GM12878 (cell line): ENCODE results near the gene STXBP1. TPM values are rescaled to one million over a fixed set of nuclear protein-coding genes. Genes with fewer than 3 reads are reported as not detected.

Source experiments
- ATAC-seq: fragments of 200-7000 bp; cut with Tn5 transposase; 3 replicates; pipeline ENCODE4 v1.9.1; 2020; ENCODE audit warnings: mild to moderate bottlenecking, moderate library complexity
- BruUV-seq: library from RNA; stranded (reverse); fragments of 400-500 nt; replicated peaks from 2 replicates; lab custom pipeline; 2021; lab: Mats Ljungman, UMichigan
- CTCF ChIA-PET: fragments of 300-600 bp; sonication (Branson Sonifier 250); formaldehyde crosslinking; extraction: SDS; loops from one replicate; lab custom pipeline; 2021; ENCODE audit warnings: inconsistent platforms; lab: Yijun Ruan, JAX
- POLR2A ChIA-PET: fragments of 350-600 bp; formaldehyde crosslinking; extraction: SDS; loops from one replicate; lab custom pipeline; 2021; ENCODE audit warnings: inconsistent platforms; lab: Charles Lee
- RAD21 ChIA-PET: fragments of 300-600 bp; sonication (Branson Sonifier 250); formaldehyde crosslinking; loops from one replicate; lab custom pipeline; 2023; ENCODE audit warnings: antibody characterized with exemption; ENCODE audit not compliant: unreplicated experiment; lab: Charles Lee
- SMC1A ChIA-PET: fragments of 300-600 bp; sonication (Branson Sonifier 250); formaldehyde crosslinking; loops from one replicate; lab custom pipeline; 2023; ENCODE audit not compliant: unreplicated experiment, uncharacterized antibody; lab: Charles Lee
- DNase-seq: peaks from one replicate; pipeline ENCODE4 v3.0.0-alpha.2; 2011; ENCODE audit warnings: low read depth, low spot score
- FAIRE-seq: peaks from 3 replicates; lab custom pipeline; 2011; peaks lifted over from hg19 to GRCh38; lab: Jason Lieb, UNC
- H2AFZ ChIP-seq: 2 replicates; pipeline ENCODE4 v1.6.0; 2011; ENCODE audit warnings: low read depth, low read length, control low read depth; ENCODE audit not compliant: control insufficient read depth
- H3K27ac ChIP-seq: 2 replicates; pipeline ENCODE4 v1.5.1; 2011; ENCODE audit warnings: control low read depth; ENCODE audit not compliant: control insufficient read depth, insufficient read depth
- H3K27me3 ChIP-seq, 2 experiments: replicated peaks in 1 of 2; 2 replicates each; pipeline versions ENCODE4 v1.6.0 to v1.6.1; 2011; ENCODE audit warnings: low read length in 1 of 2; ENCODE audit not compliant: control insufficient read depth in 2 of 2, insufficient read depth in 2 of 2
- H3K36me3 ChIP-seq, 2 experiments: 2 replicates each; pipeline ENCODE4 v1.5.1; 2011; ENCODE audit warnings: low read length in 1 of 2; ENCODE audit not compliant: control insufficient read depth in 2 of 2, insufficient read depth in 2 of 2
- H3K4me1 ChIP-seq: 2 replicates; pipeline ENCODE4 v1.6.1; 2011; ENCODE audit warnings: mild to moderate bottlenecking, low read length, moderate library complexity, mixed read lengths; ENCODE audit not compliant: control insufficient read depth, insufficient read depth
- H3K4me2 ChIP-seq: 2 replicates; pipeline ENCODE4 v1.6.0; 2011; ENCODE audit warnings: control low read depth; ENCODE audit not compliant: control insufficient read depth, insufficient read depth
- H3K4me3 ChIP-seq: fragments of 200-600 bp; sonication (generic); 2 replicates; pipeline ENCODE4 v1.5.1; 2016
- H3K79me2 ChIP-seq: 2 replicates; pipeline ENCODE4 v1.6.0; 2011; ENCODE audit warnings: low read length; ENCODE audit not compliant: control insufficient read depth, insufficient read depth
- H3K9ac ChIP-seq: 2 replicates; pipeline ENCODE4 v1.8.0; 2011; ENCODE audit warnings: low read length, control low read depth, mixed read lengths; ENCODE audit not compliant: control insufficient read depth, insufficient read depth
- H3K9me3 ChIP-seq: replicated peaks from 3 replicates; pipeline ENCODE4 v1.5.1; 2011; ENCODE audit warnings: mild to moderate bottlenecking, low read length; ENCODE audit not compliant: control insufficient read depth, insufficient read depth
- H4K20me1 ChIP-seq: 2 replicates; pipeline ENCODE4 v1.6.0; 2011; ENCODE audit not compliant: control insufficient read depth, insufficient read depth
- ASH2L ChIP-seq: fragments of 300-600, 200-600 bp; sonication (generic); IDR thresholded peaks from 2 replicates; pipeline ENCODE4 v1.6.1; 2017; ENCODE audit warnings: low read depth, mild to moderate bottlenecking, borderline replicate concordance
- BCLAF1 ChIP-seq: fragments of 450-650 bp; IDR thresholded peaks from 2 replicates; pipeline ENCODE4 v1.6.1; 2017; ENCODE audit warnings: antibody characterized with exemption, mild to moderate bottlenecking, moderate library complexity
- CBFB ChIP-seq: IDR thresholded peaks from 2 replicates; pipeline ENCODE4 v1.6.1; 2016; ENCODE audit warnings: antibody characterized with exemption, low read depth
- LARP7 ChIP-seq: fragments of 450-650 bp; IDR thresholded peaks from 2 replicates; pipeline ENCODE4 v1.6.1; 2017; ENCODE audit warnings: mild to moderate bottlenecking
- MXI1 ChIP-seq: fragments of 150-350 bp; IDR thresholded peaks from 2 replicates; pipeline ENCODE4 v1.6.1; 2011; ENCODE audit warnings: low read depth, mild to moderate bottlenecking, inconsistent platforms, low read length, improper control_type of control experiment
- NFXL1 ChIP-seq: fragments of 450-650 bp; IDR thresholded peaks from 2 replicates; pipeline ENCODE4 v1.6.1; 2017; ENCODE audit warnings: antibody characterized with exemption, mild to moderate bottlenecking, borderline replicate concordance
- RELB ChIP-seq: fragments of 450-650 bp; IDR thresholded peaks from 2 replicates; pipeline ENCODE4 v1.6.1; 2017; ENCODE audit warnings: low read depth, mild to moderate bottlenecking, moderate library complexity
- REST ChIP-seq: IDR thresholded peaks from 2 replicates; pipeline ENCODE4 v1.6.1; 2012; ENCODE audit warnings: mild to moderate bottlenecking, low read depth, low read length
- RUNX3 ChIP-seq: IDR thresholded peaks from 2 replicates; pipeline ENCODE4 v1.6.1; 2012; ENCODE audit warnings: low read length, inconsistent platforms
- SUPT20H ChIP-seq: IDR thresholded peaks from 2 replicates; pipeline ENCODE4 v1.6.1; 2011; ENCODE audit warnings: low read depth, mild to moderate bottlenecking, low read length, moderate library complexity, borderline replicate concordance; ENCODE audit not compliant: control insufficient read depth
- ZBED1 ChIP-seq: IDR thresholded peaks from 2 replicates; pipeline ENCODE4 v1.6.1; 2016; ENCODE audit warnings: borderline replicate concordance
- WGBS: methylation state at CpG from one replicate; pipeline ENCODE4 v1.1.6; 2016; ENCODE audit warnings: low lambda C conversion rate; ENCODE audit not compliant: insufficient replicate concordance, insufficient coverage; ENCODE audit errors: missing lambda C conversion rate; 5-methylcytosine and 5-hydroxymethylcytosine counted together
- in situ Hi-C: fragments of 300-500 bp; cut with MboI; formaldehyde crosslinking; loops from 9 replicates; pipeline ENCODE4 v1.14.3; 2018; ENCODE audit warnings: mixed read lengths
- intact Hi-C: fragments of 100-400 bp; cut with micrococcal nuclease; formaldehyde crosslinking; loops from one replicate; pipeline ENCODE4 v1.14.2; 2022; ENCODE audit not compliant: unreplicated experiment
- polyA plus RNA-seq, 11 experiments: library from polyadenylated mRNA; depleted of rRNA in 4 of 11; unstranded in 6 of 11; stranded (reverse) in 5 of 11; fragments of >200 nt; fragmentation: Nextera tagmentation in 4 of 11; fragmentation: Illumina TruSeq in 1 of 11; extraction: Ambion mirVana in 4 of 11; extraction: Trizol in 1 of 11; gene quantifications; 1 replicate in 1 of 11; 2 replicates in 10 of 11; pipeline versions ENCODE4 v1.2.1 to v1.2.3, GENCODE V29; 2011 to 2016; ENCODE audit warnings: inconsistent platforms in 2 of 11, missing spikeins in 2 of 11, low read depth in 1 of 11
- total RNA-seq, 4 experiments: library from RNA; depleted of rRNA in 3 of 4; stranded (reverse); fragments of >200 nt in 3 of 4; fragmentation: Illumina TruSeq in 1 of 4; extraction: Trizol in 1 of 4; gene quantifications; 2 replicates each; pipeline versions ENCODE4 v1.2.1 to v1.2.3, GENCODE V29; 2013 to 2021

STXBP1 gene
- total and polyA plus RNA-seq, 10 of the 15 experiments (the other 5 are each of a cell fraction or from before 2014, with no cell fraction given): 0.08 to 0.85 (median 0.31) TPM; not detected in 3

GRCh38 chr9:127729522-127730256 is 117.6 kb downstream of the STXBP1 start (continued):
- no peak for TF ChIP-seq REST

- DNase-seq (no peak), ATAC-seq (no peak), FAIRE-seq (no peak)
- TF ChIP-seq RELB: no peak
- no peak for TF ChIP-seq NFXL1
- no peak for TF ChIP-seq ASH2L
- TF ChIP-seq MXI1: no peak
- TF ChIP-seq ZBED1: no peak
- TF ChIP-seq RUNX3: no peak
- no peak for TF ChIP-seq LARP7
- TF ChIP-seq CBFB: no peak
- no peak for TF ChIP-seq BCLAF1
- no peak for TF ChIP-seq SUPT20H
- no peaks in the 10 kb centered on the region for H3K36me3 ChIP-seq
- no peaks in the 10 kb centered on the region for H3K27me3 ChIP-seq
- H2AFZ ChIP-seq: no peak overlapping the region
- ChIA-PET CTCF (interaction anchor here (2.0 to 2.6 kb wide), 2 partner anchors 140 kb away, joined by 6 to 9 read pairs; no protein-coding TSS in a partner anchor), SMC1A (no interaction called here), POLR2A (no interaction called here), RAD21 (interaction anchor here (0.5 kb wide), 1 partner anchor 130 kb away, joined by 3 read pairs; no protein-coding TSS in a partner anchor)
- H3K9me3 ChIP-seq: no peaks in the 10 kb centered on the region
- BruUV-seq: no TSS peak
- no peak overlapping the region for H3K9ac ChIP-seq
- H3K27ac ChIP-seq: no peak overlapping the region
- H3K4me1 ChIP-seq: peaks cover 6% of the 10 kb centered on the region
- WGBS: 61% methylated on average over 9 of the region's 9 CpGs
- no peak overlapping the region for H3K4me3 ChIP-seq
- in situ Hi-C loops: loop anchor here (5.0 kb wide), 2 partner anchors 138 to 228 kb away; no protein-coding TSS in a partner anchor
- no peaks in the 10 kb centered on the region for H3K79me2 ChIP-seq
- H3K4me2 ChIP-seq: no peak overlapping the region
- intact Hi-C loops: no loop called here
- H4K20me1 ChIP-seq: no peaks in the 10 kb centered on the region
Observed at GRCh38 chr9:127730262-127730661, 118.2 kb downstream of the STXBP1 start.
